Measurements from ENCODE around the gene MYO9A.

MYO9A gene

DNA sequence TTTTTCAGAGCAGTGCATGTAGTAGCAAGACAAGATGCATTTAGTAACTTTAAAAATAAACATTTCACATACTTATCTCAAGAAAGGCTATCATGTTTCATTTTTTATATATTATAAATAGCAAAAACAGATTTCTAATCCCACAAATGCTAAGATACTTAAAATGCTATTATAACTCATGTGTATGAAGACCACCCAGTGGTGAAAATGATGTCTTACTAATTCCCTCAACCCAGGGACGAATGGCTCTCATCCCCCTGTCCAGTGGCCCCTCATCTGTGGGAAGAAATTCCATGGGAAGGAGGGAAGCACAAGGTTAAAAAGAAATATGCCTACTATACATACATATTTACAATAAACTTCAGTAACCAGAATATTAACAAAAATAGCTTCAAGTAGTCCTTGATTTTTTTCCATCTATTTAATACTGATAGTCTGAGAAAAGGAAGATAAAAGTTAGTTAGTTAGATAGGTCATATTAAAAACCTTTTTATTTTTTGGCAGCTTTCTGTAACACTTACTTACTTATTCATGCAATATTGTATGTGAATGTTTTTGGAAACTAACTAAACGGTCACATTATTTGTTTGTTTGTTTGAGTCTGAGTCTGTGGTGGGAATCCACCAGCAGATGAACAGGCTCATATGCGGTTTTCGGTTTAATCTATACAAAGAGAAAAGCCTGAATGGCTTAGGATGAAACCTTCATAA, 292.8 kb downstream of the MYO9A start:
- Histone ChIP-seq H3K36me3 (ENCODE audit: insufficient read depth, low read length) (peaks cover 49% of the 10 kb centered on the region), H3K27me3 (ENCODE audit: control insufficient read depth in 1 of 2, insufficient read depth in 2 of 2, low read length in 2 of 2) (no peaks in the 10 kb centered on the region), H3K27ac (ENCODE audit: low read depth, low read length) (no peak overlapping the region), H3K4me3 (ENCODE audit: low read depth in 1 of 2, low read length in 2 of 2) (no peak overlapping the region), H3K9me3 (ENCODE audit: low read length) (peaks cover 6% of the 10 kb centered on the region), H3K4me1 (ENCODE audit: insufficient read depth, low read length) (no peaks in the 10 kb centered on the region), H3K9ac (ENCODE audit: low read length) (no peak overlapping the region)

- no peak overlapping the region for H3K4me3 ChIP-seq (ENCODE audit: low read depth in 1 of 2, low read length in 2 of 2)
- H3K36me3 ChIP-seq (ENCODE audit: insufficient read depth, low read length): peaks cover 36% of the 10 kb centered on the region
- H3K9me3 ChIP-seq (ENCODE audit: low read length): peaks cover 6% of the 10 kb centered on the region
- no peak overlapping the region for H3K9ac ChIP-seq (ENCODE audit: low read length)
- no peaks in the 10 kb centered on the region for H3K4me1 ChIP-seq (ENCODE audit: insufficient read depth, low read length)
- no peaks in the 10 kb centered on the region for H3K27me3 ChIP-seq (ENCODE audit: control insufficient read depth in 1 of 2, insufficient read depth in 2 of 2, low read length in 2 of 2)
- no peak overlapping the region for H3K27ac ChIP-seq (ENCODE audit: low read depth, low read length)
Observed at GRCh38 chr15:71823801-71824200, 294.1 kb downstream of the MYO9A start.

DNA sequence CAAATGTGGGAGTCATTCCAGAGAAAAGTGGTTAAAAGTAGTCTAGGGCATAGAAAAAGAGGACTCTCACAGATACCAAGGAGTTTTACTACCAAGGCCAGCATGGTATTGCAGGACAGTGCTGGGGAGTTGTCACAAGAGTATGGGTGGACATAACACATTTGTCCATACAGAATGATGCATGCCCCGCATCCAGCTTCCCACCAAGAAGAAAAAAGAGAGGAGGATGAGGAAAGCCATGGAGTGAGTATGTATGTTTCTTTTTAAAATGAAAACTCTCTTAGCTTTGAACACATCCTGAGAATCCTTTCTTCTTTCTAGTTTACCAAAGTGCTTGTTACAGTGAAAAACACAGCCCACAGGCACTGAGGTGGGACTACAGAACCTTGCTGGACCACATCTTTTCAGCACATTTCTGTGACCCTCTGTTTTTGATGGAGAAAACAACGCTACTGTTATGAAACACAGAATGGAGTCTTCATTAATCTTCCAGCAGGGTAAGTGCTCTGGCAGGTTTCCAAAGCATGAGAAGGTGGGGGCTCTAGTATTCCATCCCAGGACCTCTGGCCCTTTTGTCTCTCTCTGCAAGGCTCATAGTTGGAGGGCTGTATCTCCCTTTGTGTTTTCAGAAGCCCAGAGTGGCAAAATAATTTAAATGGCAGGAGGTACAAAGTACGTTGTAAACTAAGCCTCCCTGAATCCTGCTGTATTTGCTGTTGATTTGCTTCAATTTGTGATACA, 294.9 kb downstream of the MYO9A start:
- no peaks in the 10 kb centered on the region for H3K4me1 ChIP-seq (ENCODE audit: insufficient read depth, low read length)
- H3K36me3 ChIP-seq (ENCODE audit: insufficient read depth, low read length): peaks cover 29% of the 10 kb centered on the region

DNA sequence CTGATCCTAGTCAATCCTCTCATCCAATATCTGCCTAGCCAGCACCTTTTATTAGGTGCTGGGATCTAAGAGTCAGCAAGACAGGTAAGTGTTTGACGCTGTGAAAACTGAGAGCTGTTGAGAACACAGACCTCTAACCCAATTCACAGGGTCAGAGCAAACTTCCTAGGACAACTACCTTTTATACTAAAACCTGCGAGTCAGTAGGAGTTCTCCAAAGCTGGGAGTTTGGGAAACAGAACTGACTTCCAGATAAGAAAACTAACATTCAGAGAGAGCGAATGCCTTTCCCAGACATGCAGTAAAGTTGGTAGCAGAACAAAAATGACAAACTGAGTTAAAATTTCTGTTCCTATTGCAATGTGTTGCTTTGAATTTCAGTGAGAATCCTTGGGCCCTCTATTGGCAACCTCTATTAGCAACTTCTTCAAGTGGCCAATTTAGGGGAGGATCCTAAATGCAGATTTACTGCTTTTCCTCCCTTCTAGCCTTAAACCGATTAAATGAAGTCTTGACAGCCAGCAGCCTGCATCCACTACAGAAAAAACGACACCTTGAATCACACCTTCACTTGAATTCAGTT, 296.3 kb downstream of the MYO9A start:
- no peaks in the 10 kb centered on the region for H3K4me1 ChIP-seq (ENCODE audit: insufficient read depth, low read length)
- no peak overlapping the region for H3K4me3 ChIP-seq (ENCODE audit: low read depth in 1 of 2, low read length in 2 of 2)
- H3K27me3 ChIP-seq (ENCODE audit: control insufficient read depth in 1 of 2, insufficient read depth in 2 of 2, low read length in 2 of 2): no peaks in the 10 kb centered on the region
- H3K9me3 ChIP-seq (ENCODE audit: low read length): peaks cover 6% of the 10 kb centered on the region
- H3K27ac ChIP-seq (ENCODE audit: low read depth, low read length): no peak overlapping the region
- H3K9ac ChIP-seq (ENCODE audit: low read length): no peak overlapping the region
- peaks cover 14% of the 10 kb centered on the region for H3K36me3 ChIP-seq (ENCODE audit: insufficient read depth, low read length)

More for the DNA sequence above, 294.9 kb downstream of the MYO9A start:
- no peak overlapping the region for H3K4me3 ChIP-seq (ENCODE audit: low read depth in 1 of 2, low read length in 2 of 2)
- peaks cover 6% of the 10 kb centered on the region for H3K9me3 ChIP-seq (ENCODE audit: low read length)
- H3K27ac ChIP-seq (ENCODE audit: low read depth, low read length): no peak overlapping the region
- H3K27me3 ChIP-seq (ENCODE audit: control insufficient read depth in 1 of 2, insufficient read depth in 2 of 2, low read length in 2 of 2): no peaks in the 10 kb centered on the region
- H3K9ac ChIP-seq (ENCODE audit: low read length): no peak overlapping the region

- Histone ChIP-seq H3K27ac (ENCODE audit: low read depth, low read length) (no peak overlapping the region), H3K9ac (ENCODE audit: low read length) (no peak overlapping the region), H3K9me3 (ENCODE audit: low read length) (peaks cover 6% of the 10 kb centered on the region), H3K36me3 (ENCODE audit: insufficient read depth, low read length) (peaks cover 6% of the 10 kb centered on the region), H3K4me1 (ENCODE audit: insufficient read depth, low read length) (no peaks in the 10 kb centered on the region), H3K27me3 (ENCODE audit: control insufficient read depth in 1 of 2, insufficient read depth in 2 of 2, low read length in 2 of 2) (no peaks in the 10 kb centered on the region), H3K4me3 (ENCODE audit: low read depth in 1 of 2, low read length in 2 of 2) (no peak overlapping the region)
Observed at GRCh38 chr15:71820127-71820526, 297.8 kb downstream of the MYO9A start.

- Histone ChIP-seq H3K4me3 (ENCODE audit: low read depth in 1 of 2, low read length in 2 of 2) (no peak overlapping the region), H3K36me3 (ENCODE audit: insufficient read depth, low read length) (peaks cover 6% of the 10 kb centered on the region), H3K27ac (ENCODE audit: low read depth, low read length) (no peak overlapping the region), H3K27me3 (ENCODE audit: control insufficient read depth in 1 of 2, insufficient read depth in 2 of 2, low read length in 2 of 2) (no peaks in the 10 kb centered on the region), H3K9me3 (ENCODE audit: low read length) (peaks cover 5% of the 10 kb centered on the region), H3K9ac (ENCODE audit: low read length) (no peak overlapping the region), H3K4me1 (ENCODE audit: insufficient read depth, low read length) (no peaks in the 10 kb centered on the region)
Observed at GRCh38 chr15:71817351-71817750, 300.6 kb downstream of the MYO9A start.

DNA sequence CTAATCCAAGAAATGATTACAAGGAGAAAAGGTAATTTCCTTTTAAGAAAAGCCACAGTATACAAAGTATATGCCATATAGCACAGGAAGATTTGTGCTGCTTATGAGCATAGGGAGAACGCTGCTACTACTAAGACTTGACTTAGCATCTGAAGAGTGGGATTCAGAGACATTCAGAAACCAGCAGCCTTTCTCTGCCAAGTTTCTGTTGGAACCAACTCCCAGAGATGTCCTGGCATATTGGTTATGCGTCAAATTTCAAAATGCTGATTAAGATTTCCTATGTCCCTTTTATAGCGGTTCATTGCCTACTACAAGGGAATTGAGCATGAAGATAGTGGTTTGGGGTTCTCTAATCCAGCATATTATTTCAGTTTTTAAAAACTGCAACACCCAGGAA, 302.6 kb downstream of the MYO9A start:
- Histone ChIP-seq H3K27me3 (ENCODE audit: control insufficient read depth in 1 of 2, insufficient read depth in 2 of 2, low read length in 2 of 2) (no peaks in the 10 kb centered on the region), H3K27ac (ENCODE audit: low read depth, low read length) (no peak overlapping the region), H3K9ac (ENCODE audit: low read length) (no peak overlapping the region)

GRCh38 chr15:71813723-71814470, 304.1 kb downstream of the MYO9A start:
- Histone ChIP-seq H3K4me1 (ENCODE audit: insufficient read depth, low read length) (no peaks in the 10 kb centered on the region), H3K27me3 (ENCODE audit: control insufficient read depth in 1 of 2, insufficient read depth in 2 of 2, low read length in 2 of 2) (no peaks in the 10 kb centered on the region), H3K4me3 (ENCODE audit: low read depth in 1 of 2, low read length in 2 of 2) (no peak overlapping the region), H3K9me3 (ENCODE audit: low read length) (no peaks in the 10 kb centered on the region), H3K9ac (ENCODE audit: low read length) (no peak overlapping the region), H3K36me3 (ENCODE audit: insufficient read depth, low read length) (no peaks in the 10 kb centered on the region), H3K27ac (ENCODE audit: low read depth, low read length) (no peak overlapping the region)

More for the DNA sequence above, 302.6 kb downstream of the MYO9A start:
- H3K9me3 ChIP-seq (ENCODE audit: low read length): no peaks in the 10 kb centered on the region
- no peak overlapping the region for H3K4me3 ChIP-seq (ENCODE audit: low read depth in 1 of 2, low read length in 2 of 2)
- no peaks in the 10 kb centered on the region for H3K4me1 ChIP-seq (ENCODE audit: insufficient read depth, low read length)
- no peaks in the 10 kb centered on the region for H3K36me3 ChIP-seq (ENCODE audit: insufficient read depth, low read length)

GRCh38 chr15:71812966-71813722, 304.8 kb downstream of the MYO9A start:
- Histone ChIP-seq H3K27me3 (ENCODE audit: control insufficient read depth in 1 of 2, insufficient read depth in 2 of 2, low read length in 2 of 2) (no peaks in the 10 kb centered on the region), H3K4me1 (ENCODE audit: insufficient read depth, low read length) (no peaks in the 10 kb centered on the region), H3K4me3 (ENCODE audit: low read depth in 1 of 2, low read length in 2 of 2) (no peak overlapping the region), H3K36me3 (ENCODE audit: insufficient read depth, low read length) (no peaks in the 10 kb centered on the region), H3K9me3 (ENCODE audit: low read length) (no peaks in the 10 kb centered on the region), H3K9ac (ENCODE audit: low read length) (no peak overlapping the region), H3K27ac (ENCODE audit: low read depth, low read length) (no peak overlapping the region)

GRCh38 chr15:71811752-71812735, 305.9 kb downstream of the MYO9A start:
- Histone ChIP-seq H3K36me3 (ENCODE audit: insufficient read depth, low read length) (no peaks in the 10 kb centered on the region), H3K9me3 (ENCODE audit: low read length) (no peaks in the 10 kb centered on the region), H3K4me1 (ENCODE audit: insufficient read depth, low read length) (no peaks in the 10 kb centered on the region), H3K27ac (ENCODE audit: low read depth, low read length) (no peak overlapping the region), H3K9ac (ENCODE audit: low read length) (no peak overlapping the region), H3K27me3 (ENCODE audit: control insufficient read depth in 1 of 2, insufficient read depth in 2 of 2, low read length in 2 of 2) (no peaks in the 10 kb centered on the region), H3K4me3 (ENCODE audit: low read depth in 1 of 2, low read length in 2 of 2) (no peak overlapping the region)
